ENCODE data around the gene LMO4. TPM values are rescaled to one million over a fixed set of nuclear protein-coding genes. Genes with fewer than 3 reads are reported as not detected.

Gene LMO4
- total and polyA plus RNA-seq, 2 of the 13 experiments (the other 11 are each of a cell fraction or from before 2014, with no cell fraction given), result 19.3 to 49.9 TPM

- no peak for TF ChIP-seq RAD21 (CRISPR knock-in tag; IDR thresholded peaks at IDR 0.05)
- no peak for TF ChIP-seq ZNF691 (CRISPR knock-in tag; IDR thresholded peaks at IDR 0.05; ENCODE audit: borderline replicate concordance, low read depth)
- no peak for TF ChIP-seq NR3C1 (CRISPR knock-in tag; IDR thresholded peaks at IDR 0.05)
- TF ChIP-seq MAZ (IDR thresholded peaks at IDR 0.05; ENCODE audit: borderline replicate concordance, low read depth, low read length), result no peak
- no peak for TF ChIP-seq MAZ (CRISPR knock-in tag; IDR thresholded peaks at IDR 0.05; ENCODE audit: low read depth)
- no peak for TF ChIP-seq PPARG (CRISPR knock-in tag; conservative IDR thresholded peaks at IDR 0.05)
- no peak for TF ChIP-seq FOSL2 (CRISPR knock-in tag; IDR thresholded peaks at IDR 0.05)
- no peak for TF ChIP-seq REL (CRISPR knock-in tag; conservative IDR thresholded peaks at IDR 0.05)
- no peak for TF ChIP-seq ZNF850 (CRISPR knock-in tag; conservative IDR thresholded peaks at IDR 0.05)
- TF ChIP-seq TEAD2 (CRISPR knock-in tag; IDR thresholded peaks at IDR 0.05), result no peak
- TF ChIP-seq TARDBP (CRISPR knock-in tag; IDR thresholded peaks at IDR 0.05), result no peak
- no peak for TF ChIP-seq CBX2 (IDR thresholded peaks at IDR 0.05; ENCODE audit: low read depth, low read length)
- TF ChIP-seq CBX2 (CRISPR knock-in tag; IDR thresholded peaks at IDR 0.05; ENCODE audit: low read depth), result no peak
- no peak for TF ChIP-seq BHLHE40 (IDR thresholded peaks at IDR 0.05; ENCODE audit: low read length)
- no peak for TF ChIP-seq SSRP1 (CRISPR knock-in tag; IDR thresholded peaks at IDR 0.05)
- no peak for TF ChIP-seq JUND (CRISPR knock-in tag; IDR thresholded peaks at IDR 0.05)
- TF ChIP-seq KDM4B (CRISPR knock-in tag; IDR thresholded peaks at IDR 0.05), result no peak
- no peak for TF ChIP-seq NFYB (CRISPR knock-in tag; IDR thresholded peaks at IDR 0.05)
- TF ChIP-seq ARNT2 (CRISPR knock-in tag; IDR thresholded peaks at IDR 0.05; ENCODE audit: low read depth), result no peak
- no peak overlapping the region for H2AFZ ChIP-seq (ENCODE audit: low read length)
- ATAC-seq (no peak), DNase-seq (ENCODE audit: low spot score) (no peak), FAIRE-seq (no peak)
- no TSS peak for BruUV-seq (replicated peaks)
- no peak overlapping the region for H3K4me3 ChIP-seq (replicated peaks in 1 of 3; ENCODE audit: insufficient read depth in 1 of 3, low read depth in 2 of 3, low read length in 3 of 3)
- H3K9me3 ChIP-seq (ENCODE audit: low read length), result no peaks in the 10 kb centered on the region
- no peaks in the 10 kb centered on the region for H3K79me2 ChIP-seq (ENCODE audit: insufficient read depth, low read length)
- H3K9ac ChIP-seq (ENCODE audit: insufficient read depth, low read depth, low read length), result no peak overlapping the region
- H4K20me1 ChIP-seq (ENCODE audit: insufficient read depth, low read length), result no peaks in the 10 kb centered on the region
- POLR2A ChIA-PET, result no interaction called here
- no peaks in the 10 kb centered on the region for H3K36me3 ChIP-seq (replicated peaks in 1 of 2; ENCODE audit: control insufficient read depth in 1 of 2, insufficient read depth in 2 of 2, low read length in 2 of 2)
- H3K27ac ChIP-seq (ENCODE audit: extremely low read length, insufficient read depth, low read length), result no peak overlapping the region
- no peak overlapping the region for H3K4me2 ChIP-seq (ENCODE audit: low read depth, low read length)
- CTCF ChIA-PET (ENCODE audit: low intra/inter-chr PET ratio, low total read pairs), result no interaction called here
- H3K4me1 ChIP-seq (ENCODE audit: insufficient read depth, low read length), result 0 out of 2 replicates have a peak, but pooled peaks cover 7% of the 10 kb centered on the region
- WGBS (ENCODE audit: low lambda C conversion rate), result 13% methylated on average over 1 of the region's 1 CpG
- in situ Hi-C loops (cut with HindIII; ENCODE audit: extremely low pct_ligation_motif_present, low pct_unique_long_range_greater_than_20kb), result no loop called here
- intact Hi-C loops (cut with micrococcal nuclease; ENCODE audit: unreplicated experiment), result no loop called here
- H3K27me3 ChIP-seq (ENCODE audit: control insufficient read depth in 1 of 2, insufficient read depth in 2 of 2, low read length in 2 of 2), result no peaks in the 10 kb centered on the region
Measured at GRCh38 chr1:87359586-87359985, 30.9 kb downstream of the LMO4 start.
